ENCODE measurements around the gene RAC3.

GRCh38 chr17:82065193-82065637 is 33.7 kb downstream of the RAC3 start:
- TF ChIP-seq CTCF (IDR thresholded peaks at IDR 0.05; ENCODE audit: insufficient read depth, low read depth, low read length) (no peak), EZH2 (IDR thresholded peaks at IDR 0.05; ENCODE audit: insufficient read depth, low read length) (no peak)

Data from astrocyte (in vitro differentiated cells and primary cell).